HepG2 (cell line): ENCODE results near the gene HECTD4. TPM values are rescaled to one million over a fixed set of nuclear protein-coding genes. Genes with fewer than 3 reads are reported as not detected.

Source experiments
- KDM1A ChIP-seq: IDR thresholded peaks from 2 replicates; pipeline ENCODE4 v1.6.1; 2016; ENCODE audit warnings: missing compliant biosample characterization
- PHF20 ChIP-seq: sonication (generic); formaldehyde crosslinking; IDR thresholded peaks from 2 replicates; pipeline ENCODE4 v1.5.0; 2020; ENCODE audit warnings: mild to moderate bottlenecking, missing genetic modification reagents
- ZBTB3 ChIP-seq: sonication (generic); formaldehyde crosslinking; IDR thresholded peaks from 2 replicates; pipeline ENCODE4 v1.4.0; 2020; ENCODE audit warnings: low read depth, mild to moderate bottlenecking, moderate library complexity, missing genetic modification reagents, borderline replicate concordance
- polyA plus RNA-seq, 8 experiments: library from polyadenylated mRNA; depleted of rRNA in 3 of 8; stranded (reverse) in 7 of 8; unstranded in 1 of 8; fragments of >200 nt; fragmentation: Illumina TruSeq in 4 of 8; extraction: Trizol in 4 of 8; gene quantifications; 2 replicates each; pipeline versions ENCODE4 v1.2.1 to v1.2.3, GENCODE V29; 2011 to 2016; ENCODE audit warnings: low read depth in 4 of 8, missing spikeins in 1 of 8, mixed read lengths in 1 of 8; ENCODE audit not compliant: insufficient read depth in 1 of 8
- total RNA-seq, 5 experiments: library from RNA; depleted of rRNA; stranded (reverse); fragments of >200 nt; fragmentation: Illumina TruSeq; extraction: Trizol; gene quantifications; 2 replicates each; pipeline ENCODE4 v1.2.3, GENCODE V29; 2016; ENCODE audit warnings: low read depth in 1 of 5
- TF ChIP-seq, protein P1 (sequence below): sonication (generic); formaldehyde crosslinking; IDR thresholded peaks from 2 replicates; pipeline ENCODE4 v1.4.0; 2020; ENCODE audit warnings: missing genetic modification reagents
- TF ChIP-seq, protein P2 (sequence below): sonication (generic); formaldehyde crosslinking; IDR thresholded peaks from 2 replicates; pipeline ENCODE4 v1.5.1; 2020; ENCODE audit warnings: missing genetic modification reagents, mild to moderate bottlenecking, borderline replicate concordance
- TF ChIP-seq, protein P3 (sequence below), 2 experiments: IDR thresholded peaks; 2 replicates each; pipeline ENCODE4 v1.6.1; 2011 to 2012; ENCODE audit warnings: low read length in 2 of 2, borderline replicate concordance in 1 of 2, low read depth in 1 of 2, mild to moderate bottlenecking in 1 of 2, moderate library complexity in 1 of 2
- TF ChIP-seq, protein P4 (sequence below): sonication (generic); formaldehyde crosslinking; conservative IDR thresholded peaks from 2 replicates; pipeline ENCODE4 v1.4.0; 2020; ENCODE audit warnings: missing genetic modification reagents
- TF ChIP-seq, protein P5 (sequence below): sonication (generic); formaldehyde crosslinking; IDR thresholded peaks from 2 replicates; pipeline ENCODE4 v1.4.0; 2020; ENCODE audit warnings: missing genetic modification reagents, borderline replicate concordance
- TF ChIP-seq, protein P6 (sequence below): sonication (generic); formaldehyde crosslinking; IDR thresholded peaks from 2 replicates; pipeline ENCODE4 v1.4.0; 2020; ENCODE audit warnings: missing genetic modification reagents
- TF ChIP-seq, protein P7 (sequence below): IDR thresholded peaks from 2 replicates; pipeline ENCODE4 v1.6.1; 2012; ENCODE audit warnings: low read depth, low read length, improper control_type of control experiment

HECTD4 gene
- total and polyA plus RNA-seq, 2 of the 13 experiments (the other 11 are each of a cell fraction or from before 2014, with no cell fraction given) = 9.0 to 11.4 TPM

DNA sequence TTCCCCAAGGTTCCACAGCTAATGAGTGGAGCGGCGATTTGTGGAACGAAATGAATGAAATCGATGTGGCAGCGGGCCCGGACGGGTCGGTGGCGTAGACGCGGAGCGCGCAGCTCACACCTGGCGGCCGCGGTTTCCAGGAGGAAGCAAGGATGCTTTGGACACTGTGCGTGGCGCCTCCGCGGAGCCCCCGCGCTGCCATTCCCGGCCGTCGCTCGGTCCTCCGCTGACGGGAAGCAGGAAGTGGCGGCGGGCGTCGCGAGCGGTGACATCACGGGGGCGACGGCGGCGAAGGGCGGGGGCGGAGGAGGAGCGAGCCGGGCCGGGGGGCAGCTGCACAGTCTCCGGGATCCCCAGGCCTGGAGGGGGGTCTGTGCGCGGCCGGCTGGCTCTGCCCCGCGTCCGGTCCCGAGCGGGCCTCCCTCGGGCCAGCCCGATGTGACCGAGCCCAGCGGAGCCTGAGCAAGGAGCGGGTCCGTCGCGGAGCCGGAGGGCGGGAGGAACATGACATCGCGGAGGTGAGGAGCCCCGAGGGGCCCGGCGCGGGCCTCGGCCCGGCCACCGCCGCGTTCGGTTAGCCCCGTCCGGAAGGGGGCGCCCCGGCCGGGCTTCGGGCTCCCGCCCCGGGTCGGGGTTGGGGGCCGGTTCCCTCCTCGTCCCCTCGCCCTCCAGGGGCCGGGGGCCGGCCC is 36.5 kb upstream of the HECTD4 start, which contains the start of gene PTPN11 (continued):
- TF ChIP-seq, protein P1, sequence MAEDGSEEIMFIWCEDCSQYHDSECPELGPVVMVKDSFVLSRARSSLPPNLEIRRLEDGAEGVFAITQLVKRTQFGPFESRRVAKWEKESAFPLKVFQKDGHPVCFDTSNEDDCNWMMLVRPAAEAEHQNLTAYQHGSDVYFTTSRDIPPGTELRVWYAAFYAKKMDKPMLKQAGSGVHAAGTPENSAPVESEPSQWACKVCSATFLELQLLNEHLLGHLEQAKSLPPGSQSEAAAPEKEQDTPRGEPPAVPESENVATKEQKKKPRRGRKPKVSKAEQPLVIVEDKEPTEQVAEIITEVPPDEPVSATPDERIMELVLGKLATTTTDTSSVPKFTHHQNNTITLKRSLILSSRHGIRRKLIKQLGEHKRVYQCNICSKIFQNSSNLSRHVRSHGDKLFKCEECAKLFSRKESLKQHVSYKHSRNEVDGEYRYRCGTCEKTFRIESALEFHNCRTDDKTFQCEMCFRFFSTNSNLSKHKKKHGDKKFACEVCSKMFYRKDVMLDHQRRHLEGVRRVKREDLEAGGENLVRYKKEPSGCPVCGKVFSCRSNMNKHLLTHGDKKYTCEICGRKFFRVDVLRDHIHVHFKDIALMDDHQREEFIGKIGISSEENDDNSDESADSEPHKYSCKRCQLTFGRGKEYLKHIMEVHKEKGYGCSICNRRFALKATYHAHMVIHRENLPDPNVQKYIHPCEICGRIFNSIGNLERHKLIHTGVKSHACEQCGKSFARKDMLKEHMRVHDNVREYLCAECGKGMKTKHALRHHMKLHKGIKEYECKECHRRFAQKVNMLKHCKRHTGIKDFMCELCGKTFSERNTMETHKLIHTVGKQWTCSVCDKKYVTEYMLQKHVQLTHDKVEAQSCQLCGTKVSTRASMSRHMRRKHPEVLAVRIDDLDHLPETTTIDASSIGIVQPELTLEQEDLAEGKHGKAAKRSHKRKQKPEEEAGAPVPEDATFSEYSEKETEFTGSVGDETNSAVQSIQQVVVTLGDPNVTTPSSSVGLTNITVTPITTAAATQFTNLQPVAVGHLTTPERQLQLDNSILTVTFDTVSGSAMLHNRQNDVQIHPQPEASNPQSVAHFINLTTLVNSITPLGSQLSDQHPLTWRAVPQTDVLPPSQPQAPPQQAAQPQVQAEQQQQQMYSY (CRISPR knock-in tag) = 0 out of 2 replicates have a peak, but pooled peaks have one; percentile 22
- TF ChIP-seq, protein P2, sequence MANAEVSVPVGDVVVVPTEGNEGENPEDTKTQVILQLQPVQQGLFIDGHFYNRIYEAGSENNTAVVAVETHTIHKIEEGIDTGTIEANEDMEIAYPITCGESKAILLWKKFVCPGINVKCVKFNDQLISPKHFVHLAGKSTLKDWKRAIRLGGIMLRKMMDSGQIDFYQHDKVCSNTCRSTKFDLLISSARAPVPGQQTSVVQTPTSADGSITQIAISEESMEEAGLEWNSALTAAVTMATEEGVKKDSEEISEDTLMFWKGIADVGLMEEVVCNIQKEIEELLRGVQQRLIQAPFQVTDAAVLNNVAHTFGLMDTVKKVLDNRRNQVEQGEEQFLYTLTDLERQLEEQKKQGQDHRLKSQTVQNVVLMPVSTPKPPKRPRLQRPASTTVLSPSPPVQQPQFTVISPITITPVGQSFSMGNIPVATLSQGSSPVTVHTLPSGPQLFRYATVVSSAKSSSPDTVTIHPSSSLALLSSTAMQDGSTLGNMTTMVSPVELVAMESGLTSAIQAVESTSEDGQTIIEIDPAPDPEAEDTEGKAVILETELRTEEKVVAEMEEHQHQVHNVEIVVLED (CRISPR knock-in tag) = peak; percentile 87
- TF ChIP-seq, protein P3, sequence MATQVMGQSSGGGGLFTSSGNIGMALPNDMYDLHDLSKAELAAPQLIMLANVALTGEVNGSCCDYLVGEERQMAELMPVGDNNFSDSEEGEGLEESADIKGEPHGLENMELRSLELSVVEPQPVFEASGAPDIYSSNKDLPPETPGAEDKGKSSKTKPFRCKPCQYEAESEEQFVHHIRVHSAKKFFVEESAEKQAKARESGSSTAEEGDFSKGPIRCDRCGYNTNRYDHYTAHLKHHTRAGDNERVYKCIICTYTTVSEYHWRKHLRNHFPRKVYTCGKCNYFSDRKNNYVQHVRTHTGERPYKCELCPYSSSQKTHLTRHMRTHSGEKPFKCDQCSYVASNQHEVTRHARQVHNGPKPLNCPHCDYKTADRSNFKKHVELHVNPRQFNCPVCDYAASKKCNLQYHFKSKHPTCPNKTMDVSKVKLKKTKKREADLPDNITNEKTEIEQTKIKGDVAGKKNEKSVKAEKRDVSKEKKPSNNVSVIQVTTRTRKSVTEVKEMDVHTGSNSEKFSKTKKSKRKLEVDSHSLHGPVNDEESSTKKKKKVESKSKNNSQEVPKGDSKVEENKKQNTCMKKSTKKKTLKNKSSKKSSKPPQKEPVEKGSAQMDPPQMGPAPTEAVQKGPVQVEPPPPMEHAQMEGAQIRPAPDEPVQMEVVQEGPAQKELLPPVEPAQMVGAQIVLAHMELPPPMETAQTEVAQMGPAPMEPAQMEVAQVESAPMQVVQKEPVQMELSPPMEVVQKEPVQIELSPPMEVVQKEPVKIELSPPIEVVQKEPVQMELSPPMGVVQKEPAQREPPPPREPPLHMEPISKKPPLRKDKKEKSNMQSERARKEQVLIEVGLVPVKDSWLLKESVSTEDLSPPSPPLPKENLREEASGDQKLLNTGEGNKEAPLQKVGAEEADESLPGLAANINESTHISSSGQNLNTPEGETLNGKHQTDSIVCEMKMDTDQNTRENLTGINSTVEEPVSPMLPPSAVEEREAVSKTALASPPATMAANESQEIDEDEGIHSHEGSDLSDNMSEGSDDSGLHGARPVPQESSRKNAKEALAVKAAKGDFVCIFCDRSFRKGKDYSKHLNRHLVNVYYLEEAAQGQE (IDR thresholded peaks at IDR 0.05; ENCODE audit: borderline replicate concordance in 1 of 2, low read depth in 1 of 2, low read length in 2 of 2) = no peak
- peak; percentile 90; the same call in 1 of the 2 replicates for TF ChIP-seq ZBTB3
- TF ChIP-seq, protein P4, sequence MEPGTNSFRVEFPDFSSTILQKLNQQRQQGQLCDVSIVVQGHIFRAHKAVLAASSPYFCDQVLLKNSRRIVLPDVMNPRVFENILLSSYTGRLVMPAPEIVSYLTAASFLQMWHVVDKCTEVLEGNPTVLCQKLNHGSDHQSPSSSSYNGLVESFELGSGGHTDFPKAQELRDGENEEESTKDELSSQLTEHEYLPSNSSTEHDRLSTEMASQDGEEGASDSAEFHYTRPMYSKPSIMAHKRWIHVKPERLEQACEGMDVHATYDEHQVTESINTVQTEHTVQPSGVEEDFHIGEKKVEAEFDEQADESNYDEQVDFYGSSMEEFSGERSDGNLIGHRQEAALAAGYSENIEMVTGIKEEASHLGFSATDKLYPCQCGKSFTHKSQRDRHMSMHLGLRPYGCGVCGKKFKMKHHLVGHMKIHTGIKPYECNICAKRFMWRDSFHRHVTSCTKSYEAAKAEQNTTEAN (CRISPR knock-in tag) = 0 out of 2 replicates have a peak, but pooled peaks have one; percentile 30
- TF ChIP-seq, protein P5, sequence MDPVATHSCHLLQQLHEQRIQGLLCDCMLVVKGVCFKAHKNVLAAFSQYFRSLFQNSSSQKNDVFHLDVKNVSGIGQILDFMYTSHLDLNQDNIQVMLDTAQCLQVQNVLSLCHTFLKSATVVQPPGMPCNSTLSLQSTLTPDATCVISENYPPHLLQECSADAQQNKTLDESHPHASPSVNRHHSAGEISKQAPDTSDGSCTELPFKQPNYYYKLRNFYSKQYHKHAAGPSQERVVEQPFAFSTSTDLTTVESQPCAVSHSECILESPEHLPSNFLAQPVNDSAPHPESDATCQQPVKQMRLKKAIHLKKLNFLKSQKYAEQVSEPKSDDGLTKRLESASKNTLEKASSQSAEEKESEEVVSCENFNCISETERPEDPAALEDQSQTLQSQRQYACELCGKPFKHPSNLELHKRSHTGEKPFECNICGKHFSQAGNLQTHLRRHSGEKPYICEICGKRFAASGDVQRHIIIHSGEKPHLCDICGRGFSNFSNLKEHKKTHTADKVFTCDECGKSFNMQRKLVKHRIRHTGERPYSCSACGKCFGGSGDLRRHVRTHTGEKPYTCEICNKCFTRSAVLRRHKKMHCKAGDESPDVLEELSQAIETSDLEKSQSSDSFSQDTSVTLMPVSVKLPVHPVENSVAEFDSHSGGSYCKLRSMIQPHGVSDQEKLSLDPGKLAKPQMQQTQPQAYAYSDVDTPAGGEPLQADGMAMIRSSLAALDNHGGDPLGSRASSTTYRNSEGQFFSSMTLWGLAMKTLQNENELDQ (CRISPR knock-in tag) = no peak
- TF ChIP-seq, protein P6, sequence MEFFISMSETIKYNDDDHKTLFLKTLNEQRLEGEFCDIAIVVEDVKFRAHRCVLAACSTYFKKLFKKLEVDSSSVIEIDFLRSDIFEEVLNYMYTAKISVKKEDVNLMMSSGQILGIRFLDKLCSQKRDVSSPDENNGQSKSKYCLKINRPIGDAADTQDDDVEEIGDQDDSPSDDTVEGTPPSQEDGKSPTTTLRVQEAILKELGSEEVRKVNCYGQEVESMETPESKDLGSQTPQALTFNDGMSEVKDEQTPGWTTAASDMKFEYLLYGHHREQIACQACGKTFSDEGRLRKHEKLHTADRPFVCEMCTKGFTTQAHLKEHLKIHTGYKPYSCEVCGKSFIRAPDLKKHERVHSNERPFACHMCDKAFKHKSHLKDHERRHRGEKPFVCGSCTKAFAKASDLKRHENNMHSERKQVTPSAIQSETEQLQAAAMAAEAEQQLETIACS = no peak
- no peak for TF ChIP-seq KDM1A
- TF ChIP-seq, protein P7, sequence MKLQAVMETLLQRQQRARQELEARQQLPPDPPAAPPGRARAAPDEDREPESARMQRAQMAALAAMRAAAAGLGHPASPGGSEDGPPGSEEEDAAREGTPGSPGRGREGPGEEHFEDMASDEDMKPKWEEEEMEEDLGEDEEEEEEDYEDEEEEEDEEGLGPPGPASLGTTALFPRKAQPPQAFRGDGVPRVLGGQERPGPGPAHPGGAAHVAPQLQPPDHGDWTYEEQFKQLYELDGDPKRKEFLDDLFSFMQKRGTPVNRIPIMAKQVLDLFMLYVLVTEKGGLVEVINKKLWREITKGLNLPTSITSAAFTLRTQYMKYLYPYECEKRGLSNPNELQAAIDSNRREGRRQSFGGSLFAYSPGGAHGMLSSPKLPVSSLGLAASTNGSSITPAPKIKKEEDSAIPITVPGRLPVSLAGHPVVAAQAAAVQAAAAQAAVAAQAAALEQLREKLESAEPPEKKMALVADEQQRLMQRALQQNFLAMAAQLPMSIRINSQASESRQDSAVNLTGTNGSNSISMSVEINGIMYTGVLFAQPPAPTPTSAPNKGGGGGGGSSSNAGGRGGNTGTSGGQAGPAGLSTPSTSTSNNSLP = no peak
- TF ChIP-seq PHF20 (CRISPR knock-in tag) = peak; percentile 98
